Immature natural killer cell (primary cell): ENCODE measurements around the gene ELL. TPM values are rescaled to one million over a fixed set of nuclear protein-coding genes. Genes with fewer than 3 reads are reported as not detected.

Source experiments
- DNase-seq, 3 donors: peaks; one replicate each; pipeline ENCODE4 v3.0.0; 2022; ENCODE audit warnings: mixed read lengths in 1 of 3
- H3K27ac Mint-ChIP-seq, 6 donors: one replicate each; pipeline ENCODE4 v1.8.0; 2020; ENCODE audit warnings: mixed read lengths in 6 of 6, mild to moderate bottlenecking in 5 of 6, inconsistent platforms in 4 of 6, moderate library complexity in 3 of 6
- H3K27me3 Mint-ChIP-seq, 3 donors: one replicate each; pipeline ENCODE4 v1.8.0; 2020 to 2021; ENCODE audit warnings: low read depth in 3 of 3, mild to moderate bottlenecking in 3 of 3, mixed read lengths in 3 of 3, moderate library complexity in 3 of 3, inconsistent platforms in 1 of 3
- H3K36me3 Mint-ChIP-seq, 3 donors: one replicate each; pipeline ENCODE4 v1.8.0; 2020; ENCODE audit warnings: mixed read lengths in 3 of 3, inconsistent platforms in 2 of 3, mild to moderate bottlenecking in 2 of 3
- H3K4me1 Mint-ChIP-seq, 2 donors: one replicate each; pipeline ENCODE4 v1.8.0; 2020; ENCODE audit warnings: inconsistent platforms in 2 of 2, mild to moderate bottlenecking in 2 of 2, mixed read lengths in 2 of 2, moderate library complexity in 1 of 2
- H3K4me3 Mint-ChIP-seq, 5 donors: one replicate each; pipeline ENCODE4 v1.8.0; 2020; ENCODE audit warnings: mild to moderate bottlenecking in 5 of 5, mixed read lengths in 5 of 5, inconsistent platforms in 3 of 5, moderate library complexity in 3 of 5
- H3K9me3 Mint-ChIP-seq, 6 donors: one replicate each; pipeline ENCODE4 v1.8.0; 2020; ENCODE audit warnings: mild to moderate bottlenecking in 6 of 6, mixed read lengths in 6 of 6, inconsistent platforms in 4 of 6, moderate library complexity in 3 of 6
- polyA plus RNA-seq, 3 donors: library from polyadenylated mRNA; unstranded; fragments of 300-500 nt; fragmentation: Illumina TruSeq; gene quantifications; one replicate each; pipeline ENCODE4 v1.2.3, GENCODE V29; 2021

Gene ELL
- polyA plus RNA-seq, 3 donors from 2014 or later = 9.1 to 21.1 (median 11.1) TPM

DNA sequence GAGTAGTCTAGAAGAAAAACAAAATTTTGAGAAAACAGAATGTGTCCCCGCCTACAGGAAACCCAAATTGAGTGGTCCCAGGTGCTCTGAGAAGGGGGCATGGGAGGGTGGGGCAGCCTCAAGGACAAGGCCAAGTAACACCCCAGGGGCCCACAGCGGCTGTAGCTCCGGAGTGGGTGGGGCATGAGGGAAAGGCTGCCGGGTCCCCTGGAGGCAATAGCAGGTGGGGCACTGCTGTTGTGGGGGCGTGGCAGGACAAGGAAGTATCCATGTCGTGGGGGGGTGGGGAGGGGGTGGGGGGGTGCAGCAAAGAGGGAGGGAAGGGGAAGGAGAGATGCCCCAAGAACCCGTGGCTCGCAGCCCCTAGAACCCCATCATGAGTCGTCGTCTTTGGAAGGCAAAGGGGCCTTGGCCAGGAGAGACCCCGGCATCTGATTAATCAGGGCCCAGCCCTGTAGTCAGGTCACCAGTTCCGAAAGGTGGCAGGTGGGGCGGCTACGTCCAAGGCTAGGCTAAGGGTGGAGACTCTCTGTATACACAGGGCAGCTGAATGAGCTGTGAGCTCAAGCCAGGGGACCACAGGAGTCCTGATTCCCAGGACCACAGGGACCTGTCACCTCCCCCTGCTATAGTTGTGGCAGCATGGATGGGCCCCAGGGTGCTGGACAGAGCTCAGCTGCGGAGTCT, 76.5 kb downstream of the ELL start:
- Mint-ChIP-seq H3K27ac (no peak overlapping the region), H3K4me1 (peaks cover 21 to 26% of the 10 kb centered on the region in 2 donors), H3K4me3 (no peak overlapping the region), H3K27me3 (peaks cover 21 to 31% (median 21%) of the 10 kb centered on the region in 3 donors), H3K9me3 (peaks cover 0 to 6% (median 5%) of the 10 kb centered on the region in 6 donors), H3K36me3 (peaks cover 9 to 14% (median 10%) of the 10 kb centered on the region in 3 donors)
- no peak for DNase-seq

- Mint-ChIP-seq H3K4me3 (no peak overlapping the region), H3K36me3 (peaks cover 9 to 14% (median 10%) of the 10 kb centered on the region in 3 donors), H3K9me3 (peaks cover 0 to 6% (median 5%) of the 10 kb centered on the region in 6 donors), H3K4me1 (peaks cover 23 to 29% of the 10 kb centered on the region in 2 donors), H3K27ac (no peak overlapping the region), H3K27me3 (peaks cover 21 to 34% (median 26%) of the 10 kb centered on the region in 3 donors)
- no peak for DNase-seq
Measured at GRCh38 chr19:18444513-18444912, 77.4 kb downstream of the ELL start.

DNA sequence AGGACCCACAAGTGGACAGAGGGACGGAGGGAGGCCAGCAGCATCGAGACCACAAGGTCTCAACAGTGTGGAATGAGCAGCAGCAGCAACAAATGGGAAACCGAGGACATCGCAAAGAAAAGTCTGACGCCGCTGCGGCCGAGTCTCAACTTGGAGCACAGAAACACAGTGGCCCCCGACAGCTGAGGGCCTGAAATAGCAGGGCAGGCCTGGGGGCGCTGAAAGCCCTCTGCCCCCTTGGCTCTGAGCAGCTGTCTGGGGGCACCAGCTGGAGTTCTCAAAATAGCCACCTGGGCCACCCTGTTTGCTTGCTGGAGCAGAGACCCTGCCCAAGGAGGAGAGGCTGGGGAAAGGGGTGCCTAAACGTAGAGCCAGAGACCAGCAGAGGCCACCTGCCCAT, 78.0 kb downstream of the ELL start:
- no peak for DNase-seq
- Mint-ChIP-seq H3K9me3 (peaks cover 0 to 6% (median 5%) of the 10 kb centered on the region in 6 donors), H3K4me3 (no peak overlapping the region), H3K4me1 (peaks cover 26 to 29% of the 10 kb centered on the region in 2 donors), H3K27ac (no peak overlapping the region), H3K36me3 (peaks cover 9 to 14% (median 10%) of the 10 kb centered on the region in 3 donors), H3K27me3 (peaks cover 21 to 34% (median 26%) of the 10 kb centered on the region in 3 donors)

DNA sequence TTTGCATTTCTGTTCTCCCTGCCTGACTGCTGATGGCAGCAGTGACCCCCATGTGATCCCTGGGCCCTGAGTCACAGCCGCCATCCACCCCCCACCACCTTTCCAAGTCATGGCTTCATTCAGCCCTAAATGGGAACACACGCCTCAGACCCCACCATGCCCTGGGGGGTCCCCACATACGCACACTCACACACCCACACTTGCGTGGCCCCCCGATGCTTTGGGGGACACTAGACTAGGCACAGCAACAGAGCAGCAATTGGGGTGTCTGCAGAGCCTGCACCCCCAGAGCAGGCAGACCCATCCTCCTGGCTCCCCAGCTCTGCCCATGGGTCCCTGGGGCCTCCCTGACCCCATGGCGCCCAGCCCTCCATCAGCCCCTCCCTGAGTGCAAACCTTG, 78.5 kb downstream of the ELL start:
- H3K36me3 Mint-ChIP-seq = peaks cover 7 to 13% (median 8%) of the 10 kb centered on the region in 3 donors
- H3K4me1 Mint-ChIP-seq = peaks cover 26 to 29% of the 10 kb centered on the region in 2 donors

DNA sequence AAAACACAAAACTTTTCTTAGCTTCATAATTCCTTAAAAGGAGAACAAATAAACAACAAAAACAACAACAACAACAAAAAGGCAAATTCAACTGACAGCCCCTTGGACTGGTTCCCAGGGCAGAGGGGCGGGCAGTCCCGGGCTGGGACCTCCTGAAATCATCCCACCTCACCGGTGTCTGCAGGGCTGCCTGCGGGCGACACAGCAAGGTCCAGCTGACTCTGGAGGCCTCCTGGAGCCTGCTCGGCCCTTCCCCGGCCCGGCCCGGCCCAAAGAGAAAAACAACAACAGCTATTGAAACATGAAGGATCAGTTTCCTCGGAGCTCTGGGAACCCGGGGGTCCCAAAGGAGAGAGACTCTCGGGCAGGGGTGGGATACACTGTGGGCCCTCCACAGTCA, 78.9 kb downstream of the ELL start:
- H3K4me1 Mint-ChIP-seq = peaks cover 26 to 29% of the 10 kb centered on the region in 2 donors
- DNase-seq = no peak
- H3K27me3 Mint-ChIP-seq = peaks cover 20 to 34% (median 26%) of the 10 kb centered on the region in 3 donors
- H3K9me3 Mint-ChIP-seq = peaks cover 0 to 6% (median 5%) of the 10 kb centered on the region in 6 donors
- peak overlapping the region in 2 of 5 donors; percentile 26 to 78 for H3K4me3 Mint-ChIP-seq
- peak overlapping the region; percentile 90 to 98 (median 94) for H3K27ac Mint-ChIP-seq
- peaks cover 4 to 10% (median 4%) of the 10 kb centered on the region in 3 donors for H3K36me3 Mint-ChIP-seq

More for the DNA sequence above, 78.5 kb downstream of the ELL start:
- Mint-ChIP-seq H3K27me3 (peaks cover 20 to 34% (median 26%) of the 10 kb centered on the region in 3 donors), H3K9me3 (peaks cover 0 to 6% (median 5%) of the 10 kb centered on the region in 6 donors), H3K27ac (peak overlapping the region in 1 of 6 donors; percentile 62), H3K4me3 (no peak overlapping the region)
- DNase-seq = no peak

DNA sequence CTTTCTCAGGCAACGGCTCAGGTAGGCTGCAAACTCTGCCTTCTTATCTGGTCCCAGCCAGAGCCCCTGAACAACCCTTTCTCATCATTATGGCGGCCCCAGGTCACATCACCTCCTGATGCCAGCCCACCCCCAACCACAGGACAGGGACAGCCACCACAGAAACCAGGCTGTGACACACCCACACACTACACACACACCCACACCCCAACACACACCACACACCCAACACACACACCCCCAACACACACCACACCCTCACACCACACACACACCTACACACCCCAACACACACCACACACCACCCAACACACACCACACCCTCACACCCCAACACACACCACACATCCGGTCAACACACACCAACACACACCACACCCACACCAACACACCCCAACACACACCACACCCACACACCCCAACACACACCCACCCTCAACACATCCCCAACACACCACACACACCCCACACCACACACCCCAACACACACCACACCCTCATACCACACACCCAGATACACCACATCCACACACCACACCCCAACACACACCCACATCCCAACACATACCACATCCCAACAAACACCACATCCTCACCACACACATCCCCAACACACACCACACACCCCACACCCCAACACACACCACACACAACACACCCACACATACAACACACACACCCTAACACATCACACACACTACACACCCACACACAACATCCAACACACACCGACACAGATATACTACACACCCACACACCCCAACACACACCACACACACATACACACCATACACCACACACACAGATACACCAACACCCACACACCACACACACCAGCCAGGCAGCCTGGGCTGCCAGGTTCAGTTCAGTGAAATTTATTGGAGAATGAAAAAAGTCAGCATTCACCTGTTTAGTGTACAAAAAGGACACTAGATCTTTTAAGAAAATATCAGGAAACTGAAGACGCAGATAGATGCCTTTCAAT, 79.8 kb downstream of the ELL start:
- Mint-ChIP-seq H3K27ac (peak overlapping the region; percentile 90 to 98 (median 94)), H3K27me3 (peaks cover 21 to 33% (median 27%) of the 10 kb centered on the region in 3 donors), H3K4me1 (peaks cover 27 to 29% of the 10 kb centered on the region in 2 donors), H3K4me3 (peak overlapping the region in 4 of 5 donors; percentile 26 to 78 (median 66)), H3K9me3 (peaks cover 0 to 6% (median 5%) of the 10 kb centered on the region in 6 donors), H3K36me3 (peaks cover 4 to 7% (median 4%) of the 10 kb centered on the region in 3 donors)
- peak; percentile 62 to 72 (median 70) for DNase-seq

DNA sequence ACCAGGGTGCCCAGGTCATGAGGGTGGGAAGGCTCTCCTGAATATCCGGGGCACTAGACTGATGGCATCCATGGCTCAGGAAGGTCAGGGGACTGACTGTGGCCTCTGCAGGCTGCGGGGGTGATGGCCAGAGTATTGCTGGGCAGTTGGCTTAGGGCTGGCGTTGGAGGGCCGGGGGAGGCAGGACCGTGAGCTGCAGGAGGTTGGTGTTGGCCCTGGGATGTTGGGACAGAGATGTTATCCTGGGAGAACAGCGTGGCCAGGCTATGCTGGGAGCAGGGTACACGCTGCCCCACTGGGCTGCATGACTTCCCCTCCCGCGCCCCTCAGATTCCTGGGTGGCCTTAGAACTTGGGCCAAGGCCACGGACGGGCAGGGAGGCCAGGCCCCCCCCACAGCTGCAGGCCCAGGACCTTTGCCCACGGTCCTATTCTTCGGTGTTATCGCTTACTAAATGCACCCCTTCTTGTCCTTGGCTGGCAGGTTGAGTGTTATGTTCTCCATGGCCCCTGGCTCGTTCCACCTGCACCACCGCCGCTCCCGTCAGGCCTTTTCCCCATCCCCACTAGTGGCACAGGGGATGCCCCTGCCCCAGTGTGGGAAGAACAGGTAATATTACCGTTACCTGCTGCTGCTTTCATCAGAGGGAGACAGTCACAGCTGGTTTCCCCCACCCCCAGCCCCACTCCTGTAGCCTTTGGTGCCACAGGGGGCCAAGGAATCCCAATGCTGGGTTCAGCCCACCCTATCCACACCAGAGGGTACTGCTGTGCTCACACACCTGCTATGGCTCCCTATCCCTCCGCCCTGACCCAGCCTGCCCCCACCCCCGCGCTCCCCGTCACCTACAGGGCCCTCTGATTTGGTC, 80.7 kb downstream of the ELL start:
- H3K4me3 Mint-ChIP-seq = peak overlapping the region in 1 of 5 donors; percentile 31
- H3K9me3 Mint-ChIP-seq = peaks cover 0 to 6% (median 5%) of the 10 kb centered on the region in 6 donors
- DNase-seq = no peak
- H3K27me3 Mint-ChIP-seq = peaks cover 17 to 33% (median 27%) of the 10 kb centered on the region in 3 donors
- H3K27ac Mint-ChIP-seq = peak overlapping the region; percentile 75 to 98 (median 88)
- H3K36me3 Mint-ChIP-seq = peaks cover 4 to 7% (median 4%) of the 10 kb centered on the region in 3 donors
- H3K4me1 Mint-ChIP-seq = peaks cover 33 to 34% of the 10 kb centered on the region in 2 donors

DNA sequence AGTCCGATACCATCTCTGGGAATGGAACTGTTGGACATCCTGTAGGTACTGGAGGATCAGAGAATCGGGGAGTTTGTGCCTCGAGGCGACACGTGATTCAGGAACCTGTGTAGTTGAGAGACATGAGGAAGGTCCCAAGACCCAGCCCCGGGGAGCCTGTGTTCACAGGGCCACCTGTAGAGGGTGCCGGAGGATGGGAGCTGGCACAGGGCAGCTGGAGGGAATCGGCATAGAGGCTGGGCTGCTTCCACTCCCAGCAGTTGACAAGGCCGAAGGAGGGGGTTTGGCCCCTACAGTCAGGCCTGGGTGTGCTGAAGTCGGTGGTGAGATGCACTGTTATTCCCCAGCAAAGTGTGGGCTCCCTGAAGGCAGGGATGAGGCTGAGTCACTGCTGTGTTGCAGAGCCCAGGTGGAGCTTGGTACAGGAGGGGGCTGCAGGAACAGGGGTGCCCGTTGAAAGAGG, 81.4 kb downstream of the ELL start:
- Mint-ChIP-seq H3K4me1 (peaks cover 36 to 39% of the 10 kb centered on the region in 2 donors), H3K4me3 (no peak overlapping the region)
- no peak for DNase-seq

GRCh38 chr19:18439910-18440237, 82.0 kb downstream of the ELL start:
- H3K27me3 Mint-ChIP-seq = peaks cover 15 to 38% (median 27%) of the 10 kb centered on the region in 3 donors
- H3K4me1 Mint-ChIP-seq = peaks cover 36 to 39% of the 10 kb centered on the region in 2 donors
- peak overlapping the region in 5 of 6 donors; percentile 22 to 57 (median 40) for H3K27ac Mint-ChIP-seq
- peaks cover 4 to 7% (median 4%) of the 10 kb centered on the region in 3 donors for H3K36me3 Mint-ChIP-seq
- no peak for DNase-seq
- H3K9me3 Mint-ChIP-seq = peaks cover 0 to 6% (median 5%) of the 10 kb centered on the region in 6 donors
- H3K4me3 Mint-ChIP-seq = peak overlapping the region in 1 of 5 donors; percentile 44

More for the DNA sequence above, 81.4 kb downstream of the ELL start:
- Mint-ChIP-seq H3K9me3 (peaks cover 0 to 6% (median 5%) of the 10 kb centered on the region in 6 donors), H3K27ac (peak overlapping the region in 4 of 6 donors; percentile 68 to 98 (median 76)), H3K36me3 (peaks cover 4 to 7% (median 4%) of the 10 kb centered on the region in 3 donors), H3K27me3 (peaks cover 17 to 35% (median 27%) of the 10 kb centered on the region in 3 donors)

DNA sequence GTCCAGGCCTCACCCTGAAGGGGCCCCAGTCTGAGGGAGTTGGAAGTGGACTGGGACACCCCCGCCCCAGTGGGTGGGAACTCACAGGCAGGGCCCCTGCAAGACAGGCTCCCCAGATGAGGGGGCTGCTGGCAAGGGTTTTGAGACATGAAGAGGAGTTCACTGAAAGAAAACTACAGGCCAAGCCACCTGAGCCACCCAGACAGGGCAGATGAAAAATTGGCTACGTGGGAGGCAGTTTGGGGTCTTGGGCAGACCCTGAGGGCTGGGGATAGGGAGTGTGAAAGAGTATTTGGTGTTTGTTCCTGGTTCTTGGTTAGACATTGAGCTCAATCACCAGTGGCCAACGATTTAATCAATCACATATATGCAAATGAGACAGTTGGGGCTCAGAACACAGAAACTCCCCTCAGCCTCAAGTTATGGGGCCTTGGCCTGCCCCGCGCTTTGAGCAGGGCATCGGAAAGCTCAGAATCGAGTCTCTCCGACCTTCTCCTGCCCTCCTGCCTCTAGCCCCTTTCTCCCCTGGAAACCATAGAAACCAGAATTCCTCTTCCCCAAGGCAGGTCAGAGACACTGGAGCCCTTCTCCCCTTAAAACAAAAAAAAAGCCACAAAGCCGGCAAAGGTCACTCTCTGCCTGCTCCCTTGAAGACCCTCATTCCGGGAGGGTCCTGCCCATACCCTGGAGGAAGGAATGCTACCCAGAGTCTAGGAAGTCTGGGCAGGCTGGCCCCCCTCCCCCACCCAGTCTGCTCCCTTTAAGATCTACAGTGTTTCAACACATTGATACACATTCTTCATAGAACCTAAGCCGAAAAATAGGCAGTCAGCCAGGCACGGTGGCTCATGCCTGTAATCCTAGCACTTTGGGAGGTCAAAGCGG, 82.6 kb downstream of the ELL start:
- Mint-ChIP-seq H3K4me1 (peaks cover 36 to 44% of the 10 kb centered on the region in 2 donors), H3K27ac (peak overlapping the region; percentile 23 to 66 (median 53)), H3K36me3 (peaks cover 4 to 7% (median 4%) of the 10 kb centered on the region in 3 donors), H3K4me3 (peak overlapping the region in 4 of 5 donors; percentile 36 to 51 (median 46)), H3K9me3 (peaks cover 0 to 6% (median 5%) of the 10 kb centered on the region in 6 donors), H3K27me3 (peaks cover 15 to 38% (median 27%) of the 10 kb centered on the region in 3 donors)
- no peak for DNase-seq

GRCh38 chr19:18438331-18439024, 83.4 kb downstream of the ELL start:
- peaks cover 4 to 7% (median 4%) of the 10 kb centered on the region in 3 donors for H3K36me3 Mint-ChIP-seq
- peaks cover 15 to 38% (median 27%) of the 10 kb centered on the region in 3 donors for H3K27me3 Mint-ChIP-seq
- peaks cover 0 to 6% (median 5%) of the 10 kb centered on the region in 6 donors for H3K9me3 Mint-ChIP-seq
- peaks cover 36 to 47% of the 10 kb centered on the region in 2 donors for H3K4me1 Mint-ChIP-seq
- peak overlapping the region in 1 of 5 donors; percentile 33 for H3K4me3 Mint-ChIP-seq
- H3K27ac Mint-ChIP-seq = peak overlapping the region in 4 of 6 donors; percentile 50 to 66 (median 56)
- no peak for DNase-seq
